Activated CD4-positive, alpha-beta T cell treated with anti-CD3 and anti-CD28 coated beads, Interleukin-2, amount 50 U/mL, for 16 hours (primary cell): ENCODE measurements around the gene CDH4.
A peak's percentile ranks its signal among the peaks of the same experiment; 100 is the strongest.

Experiments
- DNase-seq: peaks from one replicate; pipeline ENCODE4 v3.0.0-alpha.2; 2020

The CDH4 gene

DNA sequence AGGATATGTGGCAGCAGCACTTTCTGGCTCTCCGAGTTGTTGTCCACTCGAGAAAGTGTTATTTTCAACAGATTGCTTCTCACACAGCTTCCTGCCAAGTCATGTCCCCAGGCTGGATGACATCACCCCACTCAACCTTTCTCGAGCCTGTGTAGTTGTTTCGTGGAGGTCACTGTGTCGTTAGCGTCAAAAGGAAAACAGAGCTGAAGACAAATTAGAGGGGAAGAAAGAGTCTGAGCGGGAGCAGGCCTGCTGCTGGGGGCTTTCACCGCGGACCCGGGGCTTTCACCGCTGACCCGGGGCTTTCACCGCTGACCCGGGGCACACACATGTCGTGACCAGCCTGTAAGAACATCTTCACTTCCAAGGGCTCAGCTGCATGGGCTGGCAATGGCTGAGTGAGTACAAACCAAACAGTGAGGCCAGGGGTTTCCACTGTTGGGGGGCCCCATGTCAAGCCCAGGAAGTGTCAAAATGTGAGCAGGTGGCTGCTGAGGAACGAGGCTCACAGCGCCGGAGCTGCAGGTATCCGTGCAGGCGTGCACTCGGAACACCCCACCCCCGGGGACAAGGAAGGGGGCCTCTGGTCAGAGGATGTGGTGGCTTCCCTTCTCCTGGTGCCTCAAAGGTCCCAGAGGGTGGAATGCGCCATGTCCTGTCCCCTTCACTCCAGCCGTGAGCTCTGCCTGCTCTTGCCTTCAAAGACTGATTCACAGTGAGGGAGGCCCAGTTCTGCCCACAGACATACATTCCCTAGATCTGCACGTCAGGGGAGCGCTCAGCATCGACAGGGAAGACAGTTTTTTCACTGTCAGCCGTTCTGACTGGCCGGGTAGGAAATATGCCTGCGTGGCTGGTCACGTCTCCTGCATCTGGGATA lies 447.7 kb downstream of the CDH4 start:
- DNase-seq, result no peak

DNA sequence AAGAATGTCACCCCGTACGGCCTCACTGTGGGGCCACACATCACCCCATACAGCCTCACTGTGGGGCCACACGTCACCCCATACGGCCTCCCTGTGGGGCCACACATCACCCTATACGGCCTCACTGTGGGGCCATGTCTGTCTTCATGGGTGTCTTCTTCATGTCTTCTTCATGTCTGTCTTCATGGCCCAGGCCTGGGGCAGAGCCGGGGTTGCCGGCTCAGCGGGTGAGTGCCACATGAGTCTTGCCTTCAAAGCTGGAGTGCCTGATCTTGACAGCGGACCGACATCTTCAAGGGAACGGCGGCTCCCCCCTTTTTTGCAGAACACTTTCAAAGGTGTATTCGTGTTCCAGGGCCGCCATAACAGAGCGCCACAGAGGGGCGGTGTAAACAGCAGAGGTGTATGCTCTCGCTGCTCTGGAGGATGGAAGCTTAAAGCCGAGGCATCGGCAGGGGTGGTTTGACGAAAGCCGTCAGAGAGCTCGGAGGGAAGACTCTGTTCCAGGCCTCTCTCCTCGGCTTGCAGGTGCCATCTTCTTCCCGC lies 448.6 kb downstream of the CDH4 start:
- DNase-seq, result no peak

DNA sequence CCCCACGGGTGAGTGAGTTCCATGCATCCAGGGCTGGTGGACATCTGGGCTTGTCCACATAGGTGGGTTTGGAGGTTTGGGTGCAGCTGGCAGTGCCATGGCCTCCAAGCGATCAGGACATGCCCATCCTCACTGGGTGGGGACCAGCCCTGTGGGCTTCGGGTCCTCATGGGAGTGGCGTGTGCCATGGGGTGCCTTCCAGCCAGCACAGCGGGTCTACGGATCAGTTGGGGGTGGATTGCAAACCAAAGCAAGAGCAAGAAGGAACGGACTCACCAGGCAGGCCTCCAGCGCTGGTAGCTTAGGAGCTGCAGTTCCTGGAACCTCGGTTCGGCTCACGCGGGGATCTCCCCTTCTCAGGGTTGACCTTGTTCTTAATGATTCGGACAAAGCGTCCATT lies 449.3 kb downstream of the CDH4 start:
- no peak for DNase-seq

DNA sequence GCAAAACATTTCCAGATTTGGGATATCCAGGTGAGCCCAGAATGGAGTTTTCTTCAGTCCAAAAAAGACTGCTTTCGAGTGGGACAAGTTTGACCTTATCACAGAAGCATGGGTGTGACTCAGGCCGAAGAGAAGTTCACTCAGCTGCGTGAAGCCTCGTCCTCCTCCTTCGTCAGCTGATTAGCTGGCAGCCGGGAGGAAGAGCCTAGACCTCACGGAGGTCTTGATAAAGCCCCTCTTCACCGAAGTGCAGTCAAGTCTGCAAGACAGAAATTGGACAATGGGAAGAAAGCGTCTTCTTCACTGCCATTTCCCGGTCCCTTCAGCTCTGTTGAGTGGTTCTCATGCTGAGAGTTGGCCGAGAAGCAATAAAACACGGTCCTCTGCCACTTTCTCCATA lies 449.7 kb downstream of the CDH4 start:
- DNase-seq, result no peak

DNA sequence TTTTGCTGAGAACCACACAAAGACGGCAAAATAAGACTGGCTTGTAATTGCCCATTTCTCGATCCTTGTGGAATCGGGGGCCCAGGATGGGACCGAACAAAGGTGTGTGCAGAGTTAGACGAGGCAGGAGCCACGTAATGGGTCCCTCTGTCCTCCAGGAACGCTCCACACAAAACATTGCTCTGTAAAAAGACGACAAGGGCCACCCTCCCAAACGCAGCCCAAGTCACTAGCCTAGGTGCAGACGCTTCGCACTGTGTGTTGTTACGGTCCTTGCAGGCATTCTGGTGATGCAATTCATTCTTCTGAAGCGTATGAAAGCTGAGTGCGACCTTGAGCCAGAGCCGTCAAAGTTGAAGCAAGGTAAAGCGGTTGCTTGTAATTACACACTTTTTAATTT lies 450.2 kb downstream of the CDH4 start:
- no peak for DNase-seq

DNA sequence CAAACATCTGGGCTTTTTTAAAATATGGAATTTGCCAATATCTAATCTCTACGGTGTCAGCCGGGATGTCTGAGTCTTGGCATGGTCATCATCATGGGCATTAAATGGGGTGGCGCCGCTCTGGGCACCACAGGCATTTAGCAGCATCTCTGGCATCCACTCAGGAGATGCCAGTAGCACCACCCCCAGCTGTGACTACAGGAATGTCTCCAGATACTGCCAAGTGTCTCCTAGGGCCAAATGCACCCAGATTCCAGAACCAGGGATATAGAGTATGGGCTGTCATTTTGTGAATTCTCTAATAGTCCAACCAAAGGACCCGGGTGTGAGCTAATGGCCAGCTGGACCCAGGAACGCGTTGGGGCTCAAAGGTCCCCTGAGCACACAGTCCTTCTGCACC lies 452.6 kb downstream of the CDH4 start:
- DNase-seq, result no peak

DNA sequence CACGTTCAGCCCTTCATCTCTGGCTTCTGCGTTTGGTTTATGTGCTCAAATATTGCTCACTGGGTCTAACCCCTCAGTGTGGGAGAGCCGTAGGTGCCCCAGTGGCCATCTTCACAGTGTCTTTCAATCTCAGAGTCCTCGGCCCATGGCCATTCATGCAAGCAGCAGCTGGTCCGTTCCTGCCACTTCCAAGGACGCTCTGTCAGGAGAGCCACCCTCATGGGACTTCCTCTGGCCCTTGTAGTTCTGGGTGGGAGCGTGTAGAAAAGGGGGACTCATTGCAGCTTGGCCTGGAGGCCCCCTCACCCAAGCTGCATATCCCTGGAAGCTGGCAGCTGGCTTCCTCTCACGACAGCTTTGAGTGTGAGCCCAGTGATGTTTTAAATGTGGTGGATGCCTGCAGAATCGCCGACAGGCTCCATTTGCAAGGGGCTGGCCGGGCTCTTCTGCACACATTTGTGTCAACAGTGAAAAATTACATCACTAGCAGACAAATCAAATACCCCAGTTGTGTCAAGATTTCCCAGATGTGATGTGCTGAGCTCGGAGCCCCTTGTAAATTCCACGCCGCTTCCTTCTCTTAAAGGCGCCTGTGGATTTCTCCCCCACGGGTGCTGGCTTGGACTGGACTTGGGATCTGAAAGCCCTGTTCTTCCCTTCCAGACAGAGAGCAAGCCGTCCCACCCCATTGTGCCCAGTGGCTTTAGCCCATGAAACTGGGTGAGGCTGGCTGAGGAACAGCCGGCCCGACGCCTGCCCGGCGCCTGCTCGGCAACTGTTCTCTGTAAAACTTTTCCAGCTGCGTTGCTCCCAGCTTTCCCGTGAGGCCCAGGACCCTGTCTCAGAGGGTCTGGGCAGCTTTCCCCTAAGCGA lies 453.6 kb downstream of the CDH4 start:
- DNase-seq, result no peak

DNA sequence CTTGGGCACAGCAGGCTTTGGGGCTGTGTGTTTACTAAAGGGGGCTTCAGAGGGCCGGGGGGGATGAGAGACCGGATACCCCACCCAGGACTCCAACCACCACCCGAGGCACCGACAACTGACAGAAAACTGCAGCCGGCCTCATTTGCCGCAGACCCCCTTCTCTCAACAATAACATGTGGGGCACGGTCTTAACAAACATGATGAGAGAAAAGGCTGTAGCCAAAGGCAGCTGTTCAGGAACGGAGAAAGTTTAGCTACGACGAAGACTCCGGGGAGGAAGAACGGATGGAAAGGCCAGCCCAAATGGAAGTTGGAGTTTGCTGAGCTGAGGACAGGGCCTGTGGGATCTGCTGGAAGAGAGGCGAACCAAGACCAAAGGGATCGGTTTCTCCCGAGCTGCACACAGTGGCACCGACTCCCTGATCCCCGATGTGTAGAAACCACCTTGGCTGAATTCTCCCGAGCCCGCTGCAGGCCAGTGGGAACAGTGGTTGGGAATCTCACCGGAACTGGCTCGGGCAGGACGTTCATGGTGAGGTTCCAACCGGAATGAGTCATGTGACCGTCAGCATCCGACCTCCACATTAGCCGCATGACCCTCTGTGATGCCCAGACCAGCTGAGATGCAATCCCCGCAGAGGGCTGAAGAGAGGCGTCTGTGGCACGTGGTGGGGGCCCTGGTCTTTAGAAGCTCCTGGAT lies 454.3 kb downstream of the CDH4 start:
- no peak for DNase-seq

DNA sequence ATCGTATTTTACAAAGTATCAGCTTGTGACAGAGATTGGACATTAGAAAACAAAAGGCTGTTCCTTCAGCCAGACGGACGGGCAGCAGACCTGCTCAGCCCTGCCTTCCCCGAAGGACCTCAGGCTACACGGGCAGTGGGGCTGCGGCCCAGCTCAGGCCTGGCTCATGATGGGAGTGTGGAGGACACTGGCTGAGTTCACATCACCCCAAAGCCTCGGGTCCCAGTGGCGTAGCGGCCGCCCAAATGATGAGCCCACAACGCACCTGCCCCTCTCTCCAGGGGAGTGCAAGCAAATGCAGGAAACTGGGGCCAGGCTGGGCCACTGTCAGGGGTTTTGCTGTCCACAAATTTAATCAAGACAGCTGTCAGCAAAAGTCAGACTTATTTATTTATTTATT lies 456.8 kb downstream of the CDH4 start:
- DNase-seq, result no peak

DNA sequence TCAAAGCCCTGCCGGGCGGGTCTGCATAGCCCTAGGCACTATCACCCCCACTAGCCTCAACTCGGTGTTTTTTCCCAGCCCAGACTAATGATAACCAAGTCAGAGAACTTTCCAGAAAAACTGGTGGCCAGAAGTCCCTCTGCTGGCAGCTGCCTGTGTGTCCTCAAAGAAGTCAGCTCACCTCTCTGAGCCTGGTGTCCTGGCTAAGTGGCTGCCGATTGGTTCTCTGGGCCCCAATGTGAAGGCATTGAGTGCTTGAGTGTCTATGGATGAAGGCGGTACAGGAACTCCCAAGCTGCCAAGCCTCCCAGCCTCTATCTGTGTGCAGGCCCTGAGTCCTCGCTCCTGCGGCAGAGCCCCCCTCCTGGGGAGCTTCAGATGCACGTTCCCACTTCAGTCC lies 458.0 kb downstream of the CDH4 start:
- DNase-seq, result no peak

DNA sequence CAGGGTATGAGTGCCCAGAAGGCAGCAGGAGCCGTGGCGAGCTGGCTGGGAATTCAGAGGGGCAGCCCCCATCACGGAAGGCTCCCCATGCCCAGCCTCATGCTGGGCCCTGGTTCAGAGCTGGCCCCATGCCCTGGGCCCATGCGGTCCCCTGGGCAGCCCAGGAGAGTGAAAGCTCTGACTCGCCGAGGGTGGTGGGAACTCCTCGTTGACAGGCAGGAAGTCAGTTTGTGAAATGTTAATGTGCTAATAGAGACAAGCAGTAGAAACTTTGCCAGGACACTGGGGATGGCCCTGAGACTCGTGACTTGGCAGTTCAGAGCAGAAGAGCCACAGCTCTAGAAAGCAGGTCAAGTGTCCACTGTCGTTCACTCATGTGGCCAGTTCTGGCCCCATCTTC lies 460.6 kb downstream of the CDH4 start:
- DNase-seq, result no peak

DNA sequence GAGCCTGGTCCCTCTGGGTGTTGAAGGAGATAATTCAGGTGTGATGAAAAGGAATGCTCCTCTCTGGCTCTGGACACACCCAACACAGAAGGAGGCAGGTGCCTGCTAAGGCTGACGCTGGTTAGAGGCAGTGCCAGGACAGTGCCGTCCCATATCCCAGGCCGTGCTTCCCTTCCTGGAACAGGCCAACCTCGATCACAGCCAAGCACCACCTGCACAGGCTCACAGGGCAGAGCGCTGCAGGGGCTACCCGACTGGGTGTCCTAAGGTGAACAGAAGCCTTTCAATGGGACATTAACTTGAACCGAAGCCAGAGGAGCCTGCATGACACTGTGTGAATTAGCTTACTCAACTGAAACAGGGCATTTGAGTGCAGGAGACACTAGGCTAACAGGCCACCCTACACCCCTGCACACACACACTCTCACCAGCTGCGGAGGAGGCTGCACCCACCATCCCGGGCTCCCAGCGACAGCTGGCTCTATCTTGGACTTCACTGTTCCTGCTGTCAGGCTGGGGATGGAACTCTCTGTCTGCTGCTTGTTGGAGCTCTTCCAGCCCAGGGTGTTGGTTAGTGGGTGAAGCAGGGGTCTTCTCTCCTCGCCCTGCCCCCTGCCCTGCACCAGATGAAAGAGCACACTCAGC lies 466.4 kb downstream of the CDH4 start:
- DNase-seq, result no peak

DNA sequence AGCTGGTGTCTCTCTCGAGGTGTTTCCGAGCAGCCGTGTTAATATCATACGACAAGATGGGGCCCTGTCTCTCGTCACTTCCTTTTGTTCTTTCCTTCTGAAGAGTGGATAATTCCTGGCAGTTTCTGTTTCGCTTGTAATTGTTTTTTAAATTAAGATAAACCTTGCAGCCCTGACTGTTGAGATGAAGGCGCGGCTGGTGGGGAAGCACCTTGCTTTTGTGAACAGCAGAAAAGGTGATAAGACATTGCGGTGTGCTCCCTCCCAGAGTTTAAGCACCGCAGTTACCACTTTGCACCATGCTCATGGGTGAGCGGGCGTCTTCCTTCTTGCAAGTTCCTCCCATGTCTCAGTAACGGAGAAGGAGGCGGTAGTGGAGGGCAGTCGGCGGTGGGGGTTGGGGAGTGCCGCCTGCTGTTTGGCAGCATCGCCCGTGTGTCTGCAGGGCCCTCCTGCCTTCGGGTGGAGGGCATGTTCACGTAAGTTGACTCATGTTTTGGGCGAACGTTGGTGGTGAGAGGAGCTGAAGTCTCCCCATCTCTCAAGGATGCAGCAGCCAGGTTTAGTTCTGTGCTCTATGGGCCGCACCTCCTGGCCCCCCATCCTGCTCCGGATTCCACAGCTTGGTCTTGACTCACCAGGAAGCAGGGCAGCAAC lies 467.8 kb downstream of the CDH4 start:
- peak; percentile 8 for DNase-seq

DNA sequence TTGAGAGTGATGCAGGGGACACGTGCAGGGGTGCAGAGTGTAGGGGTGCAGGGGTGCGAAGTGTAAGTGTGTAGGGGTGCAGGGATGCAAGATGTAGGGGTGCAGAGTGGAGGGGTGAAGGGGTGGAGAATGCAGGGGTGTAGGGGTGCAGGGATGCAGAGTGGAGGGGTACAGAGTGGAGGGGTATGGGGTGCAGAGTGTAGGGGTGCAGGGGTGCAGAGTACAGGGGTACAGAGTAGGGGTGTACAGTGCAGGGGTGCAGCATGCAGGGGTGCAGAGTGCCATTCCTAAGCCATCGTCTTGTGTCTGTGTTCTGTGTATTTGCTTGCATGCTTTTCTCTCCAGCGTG lies 468.3 kb downstream of the CDH4 start:
- no peak for DNase-seq

DNA sequence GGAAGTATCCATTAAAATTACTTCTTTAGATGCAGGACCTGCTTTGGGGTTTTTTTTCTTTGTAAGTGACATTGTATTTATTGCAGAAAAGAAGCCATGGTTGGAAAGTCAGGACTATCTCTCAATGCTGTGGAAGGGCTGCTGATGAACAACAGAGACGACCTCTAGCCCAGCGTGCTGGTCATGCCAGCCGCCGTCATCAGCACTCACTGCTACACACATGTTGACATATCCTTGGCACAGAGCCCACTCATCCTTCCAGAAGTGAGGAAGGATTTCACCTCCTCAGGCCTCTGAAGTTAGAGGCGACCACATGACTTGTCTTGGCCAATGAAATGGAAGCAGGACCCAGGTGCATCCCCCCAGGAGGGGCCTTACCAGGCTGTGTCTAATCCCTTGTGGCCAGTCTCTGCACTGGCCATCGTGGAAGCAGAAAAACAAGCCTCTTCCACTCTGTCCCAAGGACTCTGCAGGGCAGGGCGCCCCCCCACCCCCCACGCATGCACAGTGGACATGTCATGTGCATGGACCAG lies 470.2 kb downstream of the CDH4 start:
- DNase-seq, result no peak

DNA sequence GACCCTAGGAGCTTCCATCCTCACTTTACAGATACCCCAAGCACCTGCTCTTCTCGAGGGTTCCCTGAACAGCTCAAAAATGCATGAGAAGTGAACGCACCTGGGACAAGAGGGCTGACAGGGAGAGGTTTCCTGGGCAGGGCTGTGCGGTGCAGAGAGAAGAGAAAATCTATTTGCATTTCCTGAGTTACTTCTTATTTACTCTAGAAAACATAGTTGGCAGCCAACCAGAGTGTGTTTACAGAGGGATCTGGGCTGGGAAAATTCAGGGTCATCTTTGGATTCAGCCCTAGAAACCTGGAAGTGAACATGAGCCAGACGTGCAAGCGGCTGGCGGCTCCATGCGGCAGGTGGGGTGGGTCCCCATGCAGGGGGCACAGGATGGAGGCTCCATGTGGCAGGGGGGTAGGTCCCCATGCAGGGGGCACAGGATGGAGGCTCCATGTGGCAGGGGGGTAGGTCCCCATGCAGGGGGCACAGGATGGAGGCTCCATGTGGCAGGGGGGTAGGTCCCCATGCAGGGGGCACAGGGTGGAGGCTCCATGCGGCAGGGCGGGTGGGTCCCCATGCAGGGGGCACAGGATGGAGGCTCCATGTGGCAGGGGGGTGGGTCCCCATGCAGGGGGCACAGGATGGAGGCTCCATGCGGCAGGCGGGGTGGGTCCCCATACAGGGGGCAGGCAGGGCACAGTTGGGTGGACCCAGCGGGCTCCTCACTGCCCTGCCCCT lies 471.6 kb downstream of the CDH4 start:
- DNase-seq, result no peak

DNA sequence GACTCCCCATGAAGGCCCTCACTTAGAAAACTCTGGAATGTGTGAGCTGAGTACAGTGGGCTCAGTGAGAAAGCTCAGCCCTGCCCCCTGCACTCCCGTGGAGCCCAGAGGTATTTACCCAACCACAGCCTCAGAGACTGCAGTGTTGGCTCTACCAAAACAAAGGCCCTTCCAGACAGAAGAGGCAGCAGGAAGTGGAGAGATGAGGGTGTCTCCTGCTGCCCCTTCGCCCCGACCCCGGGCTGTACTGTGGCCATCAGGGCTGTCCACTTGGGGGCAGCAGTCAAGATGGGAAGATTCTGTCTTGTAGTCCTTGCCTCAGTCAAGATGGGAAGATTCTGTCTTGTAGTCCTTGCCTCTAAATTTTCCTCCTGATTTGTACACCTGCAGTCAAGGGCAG lies 472.3 kb downstream of the CDH4 start:
- DNase-seq, result no peak

DNA sequence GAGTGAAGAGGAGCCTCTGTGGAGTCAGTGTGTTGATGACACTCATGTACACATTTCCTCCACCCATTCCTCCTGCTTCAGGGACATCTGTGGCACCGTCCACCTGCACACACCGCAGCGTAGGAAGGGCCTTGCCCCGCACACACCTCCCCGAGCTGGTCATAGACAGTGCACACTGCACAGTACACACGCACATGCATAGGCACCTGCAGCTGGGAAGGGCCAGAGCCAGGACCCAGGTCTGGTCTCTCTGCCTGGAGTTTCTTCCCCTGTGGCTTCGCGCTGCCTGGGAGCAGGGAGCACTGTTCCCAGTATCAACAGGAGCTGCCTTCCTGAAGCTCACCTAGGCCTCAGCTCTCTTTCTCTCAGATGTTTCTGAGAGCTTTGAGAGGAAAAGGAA lies 473.1 kb downstream of the CDH4 start:
- DNase-seq, result no peak

DNA sequence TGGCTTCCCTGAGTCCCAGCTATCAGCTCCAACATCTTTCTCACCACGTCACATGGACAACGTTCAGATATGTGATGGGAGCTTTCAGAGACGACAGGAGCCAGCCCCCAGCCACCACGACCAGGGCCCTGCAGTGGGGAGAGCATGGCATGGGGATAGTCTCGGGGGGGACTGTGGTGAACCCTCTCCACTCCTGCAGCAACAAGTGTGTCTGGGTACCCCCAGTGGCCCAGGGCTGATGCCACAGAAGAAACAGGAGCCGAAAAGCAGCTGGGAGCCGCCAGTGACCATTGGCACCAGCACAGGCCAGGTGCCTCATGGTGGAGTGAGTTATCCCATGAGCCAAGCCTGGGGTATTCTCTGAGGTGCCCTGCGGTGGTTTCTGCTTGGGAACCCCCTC lies 473.9 kb downstream of the CDH4 start:
- DNase-seq, result no peak

DNA sequence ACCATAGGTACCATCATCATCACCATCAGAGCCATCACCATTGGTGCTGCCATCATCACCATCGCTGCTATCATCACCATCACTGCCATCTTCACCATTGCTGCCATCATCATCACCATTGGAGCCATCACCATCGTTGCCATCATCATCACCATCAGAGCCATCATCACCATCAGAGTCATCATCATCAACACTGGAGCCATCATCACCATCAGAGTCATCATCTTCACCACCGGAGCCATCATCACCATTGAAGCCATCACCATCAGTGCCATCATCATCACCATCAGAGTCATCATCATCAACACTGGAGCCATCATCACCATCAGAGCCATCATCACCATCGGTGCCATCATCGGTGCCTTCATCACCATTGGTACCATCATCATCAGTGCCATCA lies 474.9 kb downstream of the CDH4 start:
- no peak for DNase-seq

DNA sequence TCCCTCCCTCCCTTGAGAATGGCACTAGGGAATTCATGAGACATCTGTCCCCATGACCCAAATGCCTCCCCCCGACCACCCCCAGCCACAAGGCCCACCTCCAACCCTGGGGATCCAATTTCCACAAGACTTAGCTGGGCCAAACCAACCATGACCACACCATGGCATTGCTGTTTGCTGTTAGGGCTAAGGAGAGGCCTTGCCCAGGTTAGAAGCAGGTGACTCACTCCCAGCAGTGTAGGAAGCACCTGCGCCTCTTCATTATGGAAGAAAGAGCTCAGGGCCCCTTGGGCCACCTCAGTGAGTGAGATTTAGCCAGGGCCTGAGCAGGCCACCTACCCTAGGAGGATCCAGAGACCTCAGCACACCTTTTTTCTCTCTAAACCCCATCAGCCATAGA lies 475.7 kb downstream of the CDH4 start:
- no peak for DNase-seq
